DND-41 (cell line): ENCODE data around the gene TMEM9.

ENCODE experiments used
- CTCF ChIP-seq: IDR thresholded peaks from 2 replicates; pipeline ENCODE4 v1.5.1; 2012; ENCODE audit warnings: borderline replicate concordance, low read length, moderate library complexity, mild to moderate bottlenecking; ENCODE audit not compliant: poor library complexity, severe bottlenecking; ENCODE audit errors: extremely low read depth
- EZH2 ChIP-seq: IDR thresholded peaks from 3 replicates; pipeline ENCODE4 v1.6.1; 2012; ENCODE audit warnings: borderline replicate concordance, low read depth, mild to moderate bottlenecking, moderate library complexity, low read length, inconsistent platforms; ENCODE audit not compliant: severe bottlenecking

- TF ChIP-seq EZH2 (no peak), CTCF (no peak)
Observed at GRCh38 chr1:201190624-201191051, 36.4 kb upstream of the TMEM9 start, which contains the start of gene IGFN1.
